ENCODE data around the gene KIF26B.
A peak's percentile ranks its signal among the peaks of the same experiment; 100 is the strongest.

KIF26B gene

DNA sequence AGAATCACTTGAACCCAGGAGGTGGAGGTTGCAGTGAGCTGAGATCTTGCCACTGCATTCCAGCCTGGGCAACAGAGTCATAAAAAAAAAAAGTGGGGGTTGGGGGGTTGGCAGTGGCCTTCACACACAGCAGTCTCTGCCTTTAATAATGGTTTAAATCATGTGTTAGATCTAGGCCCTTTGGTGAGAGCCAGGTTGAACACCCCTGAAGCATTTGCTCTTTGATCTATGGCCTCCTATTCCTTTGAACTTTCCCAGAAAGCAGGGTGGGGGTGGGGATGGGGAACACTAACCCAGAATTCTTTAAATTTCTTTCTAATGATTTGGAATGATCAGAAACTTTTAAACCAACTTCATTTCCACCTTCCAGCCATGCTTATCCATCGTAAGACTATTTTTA lies 313.0 kb downstream of the KIF26B start:
- Mint-ChIP-seq H3K4me3 (no peak overlapping the region), H3K4me1 (no peaks in the 10 kb centered on the region), H3K27ac (no peak overlapping the region), H3K9me3 (peaks cover 5 to 9% of the 10 kb centered on the region in 2 donors), H3K27me3 (no peaks in the 10 kb centered on the region)
- ATAC-seq, result no peak
- no peak for DNase-seq

GRCh38 chr1:245469006-245469405 lies 314.2 kb downstream of the KIF26B start:
- Mint-ChIP-seq H3K27ac (no peak overlapping the region), H3K27me3 (no peaks in the 10 kb centered on the region)

GRCh38 chr1:245469734-245470133 lies 314.9 kb downstream of the KIF26B start:
- H3K9me3 Mint-ChIP-seq, result no peaks in the 10 kb centered on the region
- H3K27me3 Mint-ChIP-seq, result no peaks in the 10 kb centered on the region
- H3K4me1 Mint-ChIP-seq, result no peaks in the 10 kb centered on the region
- no peak for ATAC-seq
- DNase-seq, result no peak
- H3K4me3 Mint-ChIP-seq, result no peak overlapping the region
- no peak overlapping the region for H3K27ac Mint-ChIP-seq

More at GRCh38 chr1:245469006-245469405, 314.2 kb downstream of the KIF26B start:
- H3K4me3 Mint-ChIP-seq, result no peak overlapping the region
- DNase-seq (no peak), ATAC-seq (no peak)
- H3K9me3 Mint-ChIP-seq, result peaks cover 5 to 6% of the 10 kb centered on the region in 2 donors
- H3K4me1 Mint-ChIP-seq, result no peaks in the 10 kb centered on the region

DNA sequence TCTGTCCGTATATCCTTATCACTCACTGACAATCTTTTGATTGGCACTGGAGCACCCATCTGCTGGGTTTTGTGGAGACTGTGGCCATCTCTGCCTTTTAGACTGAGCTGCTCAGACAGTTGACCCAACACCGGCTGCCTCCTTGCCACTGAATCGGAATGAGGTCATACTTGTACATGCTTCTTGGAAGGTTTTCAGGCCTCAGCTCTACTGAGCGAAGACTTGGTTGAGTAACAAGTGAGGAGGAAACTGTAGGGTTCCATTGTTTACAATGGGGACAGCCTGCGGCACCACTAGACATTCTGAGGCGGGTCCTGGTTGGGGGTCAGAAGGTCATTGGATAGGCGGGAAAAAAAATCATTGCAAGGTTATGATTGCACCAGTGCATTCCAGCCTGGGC lies 320.3 kb downstream of the KIF26B start:
- H3K9me3 Mint-ChIP-seq, result no peaks in the 10 kb centered on the region
- no peak overlapping the region for H3K27ac Mint-ChIP-seq
- no peak for DNase-seq
- no peaks in the 10 kb centered on the region for H3K27me3 Mint-ChIP-seq
- no peak overlapping the region for H3K4me3 Mint-ChIP-seq
- ATAC-seq, result no peak
- no peaks in the 10 kb centered on the region for H3K4me1 Mint-ChIP-seq

DNA sequence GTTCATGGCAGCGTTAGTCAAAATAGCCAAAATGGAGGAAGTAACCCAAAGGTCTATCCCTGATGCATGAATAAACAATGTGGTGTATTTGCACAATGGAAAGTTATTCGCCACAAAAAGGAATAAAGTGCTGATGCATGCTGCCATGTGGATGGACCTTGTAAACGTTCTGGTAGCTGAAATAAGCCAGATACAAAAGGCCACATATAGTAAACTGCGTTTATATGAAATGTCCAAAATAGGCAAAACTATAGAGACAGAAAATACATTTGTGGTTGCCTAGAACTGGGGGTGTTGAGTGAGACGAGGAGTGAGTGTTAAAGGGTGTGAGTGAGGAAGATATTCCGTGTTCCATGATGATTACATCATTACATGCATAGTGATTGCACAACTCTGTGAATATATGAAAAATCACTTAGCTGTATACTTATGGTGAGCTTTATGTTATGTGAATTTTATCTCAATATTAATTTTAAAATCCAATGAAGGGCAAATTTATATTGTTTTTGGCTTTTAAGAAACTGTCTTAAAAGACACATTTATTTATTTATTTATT lies 321.3 kb downstream of the KIF26B start:
- H3K4me3 Mint-ChIP-seq, result no peak overlapping the region
- ATAC-seq (no peak), DNase-seq (no peak)
- no peaks in the 10 kb centered on the region for H3K9me3 Mint-ChIP-seq
- no peaks in the 10 kb centered on the region for H3K27me3 Mint-ChIP-seq
- H3K4me1 Mint-ChIP-seq, result no peaks in the 10 kb centered on the region
- H3K27ac Mint-ChIP-seq, result no peak overlapping the region

GRCh38 chr1:245477941-245478340 lies 323.2 kb downstream of the KIF26B start:
- ATAC-seq (no peak), DNase-seq (no peak)
- Mint-ChIP-seq H3K27ac (no peak overlapping the region), H3K9me3 (no peaks in the 10 kb centered on the region), H3K27me3 (no peaks in the 10 kb centered on the region), H3K4me3 (no peak overlapping the region), H3K4me1 (no peaks in the 10 kb centered on the region)

- ATAC-seq, result no peak
- no peaks in the 10 kb centered on the region for H3K27me3 Mint-ChIP-seq
- H3K4me3 Mint-ChIP-seq, result no peak overlapping the region
- H3K9me3 Mint-ChIP-seq, result no peaks in the 10 kb centered on the region
- no peaks in the 10 kb centered on the region for H3K4me1 Mint-ChIP-seq
- H3K27ac Mint-ChIP-seq, result no peak overlapping the region
- DNase-seq, result no peak
Observed at GRCh38 chr1:245480393-245481120, 325.8 kb downstream of the KIF26B start.

DNA sequence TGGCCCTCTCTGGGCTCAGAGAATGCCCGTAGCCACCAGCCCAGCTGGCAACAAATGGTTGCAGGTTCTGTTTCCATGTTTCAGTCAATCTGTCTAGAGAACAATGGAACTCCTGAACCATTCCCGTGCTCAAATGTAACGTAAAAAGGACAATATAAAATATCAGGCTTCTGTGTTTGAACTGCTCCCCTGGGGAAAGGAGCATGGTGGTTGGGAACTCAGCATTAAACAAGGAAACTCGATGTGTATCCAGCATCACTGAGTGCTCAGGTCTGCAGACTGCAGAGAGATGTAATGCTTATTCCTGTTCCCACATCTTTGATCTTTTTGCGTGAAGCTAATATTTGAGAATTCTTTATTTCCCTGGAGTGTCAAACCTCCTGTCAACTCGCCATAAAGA lies 326.5 kb downstream of the KIF26B start:
- no peaks in the 10 kb centered on the region for H3K4me1 Mint-ChIP-seq
- no peak overlapping the region for H3K27ac Mint-ChIP-seq

GRCh38 chr1:245483247-245483646 lies 328.5 kb downstream of the KIF26B start:
- no peak for ATAC-seq
- Mint-ChIP-seq H3K9me3 (no peaks in the 10 kb centered on the region), H3K27ac (no peak overlapping the region), H3K4me1 (no peaks in the 10 kb centered on the region), H3K4me3 (no peak overlapping the region), H3K27me3 (no peaks in the 10 kb centered on the region)
- DNase-seq, result no peak

More for the DNA sequence above, 326.5 kb downstream of the KIF26B start:
- Mint-ChIP-seq H3K27me3 (no peaks in the 10 kb centered on the region), H3K4me3 (no peak overlapping the region), H3K9me3 (no peaks in the 10 kb centered on the region)
- DNase-seq (no peak), ATAC-seq (no peak)

- H3K9me3 Mint-ChIP-seq, result no peaks in the 10 kb centered on the region
- no peaks in the 10 kb centered on the region for H3K4me1 Mint-ChIP-seq
- ATAC-seq, result no peak
- DNase-seq, result no peak
- no peak overlapping the region for H3K4me3 Mint-ChIP-seq
- no peaks in the 10 kb centered on the region for H3K27me3 Mint-ChIP-seq
- no peak overlapping the region for H3K27ac Mint-ChIP-seq
Observed at GRCh38 chr1:245484176-245484575, 329.4 kb downstream of the KIF26B start.

DNA sequence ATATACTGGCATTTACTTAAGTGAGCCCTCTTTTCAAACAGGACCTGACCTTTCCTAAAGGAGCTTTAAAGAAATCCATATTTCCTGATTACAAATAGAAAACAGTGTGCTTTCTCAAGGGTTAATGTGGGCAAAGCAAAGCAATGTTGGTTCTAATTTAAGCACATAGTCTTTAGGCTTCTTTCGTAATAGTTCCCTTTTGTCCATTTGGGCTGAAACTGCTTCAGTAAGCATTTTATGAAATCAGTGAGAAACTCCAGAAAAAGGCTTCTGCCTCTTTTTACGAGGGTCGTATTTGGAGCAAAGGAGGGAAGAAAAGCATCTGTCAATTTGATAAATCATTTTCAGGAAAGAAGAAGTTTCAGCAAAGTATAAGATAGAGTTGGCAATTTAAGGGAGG lies 331.2 kb downstream of the KIF26B start:
- H3K4me3 Mint-ChIP-seq, result no peak overlapping the region
- no peaks in the 10 kb centered on the region for H3K27me3 Mint-ChIP-seq
- no peaks in the 10 kb centered on the region for H3K4me1 Mint-ChIP-seq
- no peaks in the 10 kb centered on the region for H3K9me3 Mint-ChIP-seq
- H3K27ac Mint-ChIP-seq, result no peak overlapping the region
- DNase-seq, result no peak
- ATAC-seq, result no peak

- H3K9me3 Mint-ChIP-seq, result no peaks in the 10 kb centered on the region
- no peak for ATAC-seq
Observed at GRCh38 chr1:245486775-245487470, 332.1 kb downstream of the KIF26B start.

DNA sequence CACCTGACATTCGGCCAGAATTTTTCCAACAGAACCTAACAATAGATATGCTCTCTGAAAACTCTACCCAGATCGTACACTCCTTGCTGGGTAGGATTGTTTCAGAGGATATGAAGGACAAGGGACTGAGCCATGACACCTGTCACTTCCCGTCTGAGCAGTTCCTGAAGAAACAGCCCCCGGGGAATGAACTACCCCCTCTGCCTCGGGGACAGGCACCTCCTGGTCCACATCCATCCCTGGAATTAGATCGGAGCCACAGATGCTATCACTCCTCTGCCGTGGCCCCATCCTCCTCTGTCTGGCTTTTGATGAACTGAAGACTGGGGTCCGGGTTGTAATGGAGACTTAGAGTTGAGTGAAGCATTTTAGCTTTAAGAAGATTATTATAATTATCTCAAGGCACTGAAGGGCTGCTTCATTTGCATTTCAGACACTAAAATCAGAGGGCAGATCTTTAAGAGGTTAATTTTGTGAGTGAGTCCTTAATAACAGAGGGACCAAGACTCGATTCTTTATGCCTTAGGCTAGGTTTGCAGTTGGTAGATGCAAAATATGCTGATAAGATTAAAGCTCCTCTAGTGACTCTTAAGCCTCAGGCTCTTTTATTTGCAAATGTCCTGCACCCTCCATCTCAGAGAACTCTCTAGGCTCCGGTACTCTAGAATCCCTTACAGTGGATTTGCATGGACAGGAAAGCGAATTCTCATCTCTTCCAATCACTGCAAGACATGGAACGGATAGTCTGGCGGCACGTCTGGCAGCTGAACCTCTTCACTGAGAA lies 333.8 kb downstream of the KIF26B start:
- ATAC-seq (no peak), DNase-seq (no peak)
- no peaks in the 10 kb centered on the region for H3K9me3 Mint-ChIP-seq
- H3K4me1 Mint-ChIP-seq, result no peaks in the 10 kb centered on the region
- H3K27ac Mint-ChIP-seq, result no peak overlapping the region
- H3K27me3 Mint-ChIP-seq, result peaks cover 4% of the 10 kb centered on the region
- H3K4me3 Mint-ChIP-seq, result no peak overlapping the region

More at GRCh38 chr1:245486775-245487470, 332.1 kb downstream of the KIF26B start:
- Mint-ChIP-seq H3K27me3 (no peaks in the 10 kb centered on the region), H3K27ac (no peak overlapping the region), H3K4me3 (no peak overlapping the region), H3K4me1 (no peaks in the 10 kb centered on the region)
- no peak for DNase-seq

DNA sequence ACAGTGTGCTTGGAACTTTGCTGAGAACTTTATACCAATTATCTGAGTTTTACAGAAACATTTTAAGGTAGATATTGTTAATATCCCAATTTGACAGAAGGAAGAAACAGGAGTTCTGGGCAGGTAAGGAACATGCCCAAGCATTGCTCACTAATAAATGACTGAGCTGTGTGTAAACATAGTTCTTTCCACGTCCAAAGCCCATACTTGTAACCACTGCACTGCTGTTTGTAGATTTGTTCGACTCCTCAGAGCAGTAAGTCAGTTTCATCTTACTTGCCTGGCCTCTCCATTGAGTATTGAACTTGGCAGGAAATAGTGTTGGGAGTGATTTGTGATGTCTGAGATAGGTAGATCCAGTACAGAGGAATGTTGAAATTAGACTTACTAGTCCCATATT lies 335.1 kb downstream of the KIF26B start:
- Mint-ChIP-seq H3K27ac (peak overlapping the region in 1 of 2 donors; percentile 12), H3K9me3 (no peaks in the 10 kb centered on the region), H3K27me3 (peaks cover 7% of the 10 kb centered on the region), H3K4me1 (no peaks in the 10 kb centered on the region), H3K4me3 (no peak overlapping the region)
- ATAC-seq (no peak), DNase-seq (no peak)

DNA sequence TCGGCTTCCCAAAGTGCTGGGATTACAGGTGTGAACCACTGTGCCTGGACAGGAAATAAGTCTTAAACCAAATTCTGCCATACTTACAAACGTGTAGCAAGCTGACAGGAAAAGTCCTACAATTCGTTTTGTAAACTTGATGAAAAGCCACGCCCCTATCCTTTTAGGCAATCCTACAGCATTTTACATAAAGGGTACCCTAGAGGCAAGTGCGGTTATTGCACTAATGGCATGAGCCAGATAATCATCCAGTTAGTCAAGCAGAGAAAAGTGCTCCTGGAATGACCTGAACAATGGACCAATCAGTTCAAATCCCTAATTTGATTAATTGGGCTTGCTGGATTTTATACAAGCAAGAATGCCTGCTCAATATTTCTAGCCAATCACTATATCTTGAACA lies 338.2 kb downstream of the KIF26B start:
- Mint-ChIP-seq H3K27ac (no peak overlapping the region), H3K4me1 (no peaks in the 10 kb centered on the region), H3K27me3 (peaks cover 15% of the 10 kb centered on the region), H3K4me3 (no peak overlapping the region), H3K9me3 (no peaks in the 10 kb centered on the region)
- DNase-seq, result no peak
- no peak for ATAC-seq

GRCh38 chr1:245495681-245496080 lies 340.9 kb downstream of the KIF26B start:
- Mint-ChIP-seq H3K27me3 (peaks cover 15% of the 10 kb centered on the region), H3K4me3 (no peak overlapping the region), H3K9me3 (no peaks in the 10 kb centered on the region), H3K27ac (no peak overlapping the region), H3K4me1 (no peaks in the 10 kb centered on the region)
- ATAC-seq, result no peak
- no peak for DNase-seq

Data from stimulated activated naive CD8-positive, alpha-beta T cell treated with anti-CD3 and anti-CD28 coated beads, Interleukin-15, amount 100 ng/mL, for 72 hours (primary cell).